DMS153 treated with DMSO at 0.1 percent for 48 hours (cell line): ENCODE data around the gene PDGFD.

Experiments used
- DNase-seq: peaks from one replicate; lab custom pipeline; 2025; ENCODE audit not compliant: unreplicated experiment; lab: John Stamatoyannopoulos, UW

PDGFD gene

DNA sequence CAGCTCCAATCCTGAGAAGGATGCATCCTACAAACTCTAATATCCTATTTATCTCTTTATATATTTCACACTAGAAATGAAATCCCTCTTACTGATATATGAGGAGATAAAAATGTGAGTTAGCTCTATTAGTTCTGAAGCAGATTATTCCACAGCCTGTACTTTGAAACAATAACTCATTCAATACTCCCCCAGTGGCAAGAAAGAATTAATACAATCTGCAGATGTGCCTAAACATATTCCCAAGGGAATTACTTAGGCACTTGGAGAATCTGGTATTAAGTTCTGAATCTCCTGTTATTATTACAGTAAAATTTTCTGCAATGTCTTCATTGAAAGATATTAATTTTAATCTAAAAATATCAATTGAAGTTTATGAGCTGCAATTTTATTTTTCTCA lies 68.2 kb downstream of the PDGFD start:
- DNase-seq = no peak

DNA sequence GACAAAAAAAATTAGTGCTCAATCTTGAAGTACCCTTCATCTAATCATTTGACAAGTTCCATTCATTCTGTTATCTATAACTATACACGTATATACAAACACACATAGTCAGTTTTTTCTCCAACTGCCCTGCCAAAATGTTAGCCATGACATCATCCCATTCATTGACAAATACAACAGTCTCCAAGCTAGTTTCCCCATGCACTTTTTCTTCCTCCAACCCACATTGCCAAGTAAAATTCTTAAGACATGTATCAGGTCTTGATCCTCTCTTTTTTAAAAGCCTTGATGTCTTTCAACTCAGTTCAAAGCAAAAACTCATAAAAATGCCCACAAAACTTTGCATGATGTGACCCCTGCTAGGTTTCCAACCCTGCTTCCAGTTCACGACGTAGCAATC lies 69.4 kb downstream of the PDGFD start:
- no peak for DNase-seq

DNA sequence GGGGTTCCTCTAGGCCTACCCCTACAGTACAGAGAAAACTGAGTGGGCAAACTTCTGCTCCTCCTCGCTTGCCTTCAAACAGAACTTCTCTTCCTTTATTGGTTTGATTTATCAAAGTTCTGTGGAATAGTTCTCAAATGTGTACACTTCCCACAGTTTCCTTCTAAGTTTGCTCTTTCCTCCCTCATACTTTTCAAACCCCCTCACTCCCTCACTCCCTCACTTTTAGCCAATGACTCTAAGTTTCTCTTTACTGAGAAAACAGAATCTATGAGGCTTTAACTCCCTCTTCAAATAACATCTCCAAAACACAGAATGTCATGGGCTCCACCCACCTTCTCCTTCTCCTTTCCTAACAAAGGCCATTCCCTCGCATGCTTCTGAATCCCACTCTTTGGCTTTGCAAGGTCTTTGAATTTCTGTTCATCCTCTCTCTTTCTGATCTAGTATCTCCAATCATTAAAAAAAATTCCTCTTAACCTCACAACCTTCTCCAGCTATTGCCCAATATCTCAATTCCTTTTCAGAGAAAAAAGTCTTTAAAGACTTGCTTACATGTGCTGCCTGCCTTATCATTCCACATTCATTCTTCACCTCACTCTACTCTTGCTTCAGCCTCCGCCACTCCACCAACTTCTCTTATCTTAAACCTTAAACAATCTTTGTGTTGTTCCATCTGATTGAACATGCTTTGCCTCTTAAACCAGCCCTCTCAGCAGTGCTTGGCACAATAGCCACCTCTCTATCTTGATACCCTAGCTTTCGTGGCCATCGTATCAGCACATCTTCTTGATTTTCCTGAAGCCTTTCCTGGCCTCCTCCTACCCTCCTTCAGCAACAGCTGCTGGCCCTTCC lies 70.3 kb downstream of the PDGFD start:
- DNase-seq = no peak

DNA sequence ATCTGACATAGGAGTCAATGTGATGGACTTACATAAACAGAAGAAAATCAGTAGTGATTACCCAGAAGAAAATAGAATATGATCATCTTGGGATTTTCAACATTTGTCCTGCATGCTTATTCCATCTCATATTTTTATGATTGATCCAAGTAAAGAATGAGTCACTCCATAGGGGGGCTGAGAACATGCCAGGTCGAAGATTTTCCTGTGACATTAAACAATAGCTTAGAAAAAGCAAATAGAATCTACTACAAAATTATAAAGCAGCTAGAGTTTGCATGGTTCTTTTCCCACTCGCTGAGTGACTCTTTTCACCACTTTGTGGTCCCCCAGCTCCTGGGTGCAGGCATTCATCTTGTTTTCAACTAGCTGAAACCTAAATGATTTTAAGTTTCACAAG lies 71.2 kb downstream of the PDGFD start:
- DNase-seq = no peak

DNA sequence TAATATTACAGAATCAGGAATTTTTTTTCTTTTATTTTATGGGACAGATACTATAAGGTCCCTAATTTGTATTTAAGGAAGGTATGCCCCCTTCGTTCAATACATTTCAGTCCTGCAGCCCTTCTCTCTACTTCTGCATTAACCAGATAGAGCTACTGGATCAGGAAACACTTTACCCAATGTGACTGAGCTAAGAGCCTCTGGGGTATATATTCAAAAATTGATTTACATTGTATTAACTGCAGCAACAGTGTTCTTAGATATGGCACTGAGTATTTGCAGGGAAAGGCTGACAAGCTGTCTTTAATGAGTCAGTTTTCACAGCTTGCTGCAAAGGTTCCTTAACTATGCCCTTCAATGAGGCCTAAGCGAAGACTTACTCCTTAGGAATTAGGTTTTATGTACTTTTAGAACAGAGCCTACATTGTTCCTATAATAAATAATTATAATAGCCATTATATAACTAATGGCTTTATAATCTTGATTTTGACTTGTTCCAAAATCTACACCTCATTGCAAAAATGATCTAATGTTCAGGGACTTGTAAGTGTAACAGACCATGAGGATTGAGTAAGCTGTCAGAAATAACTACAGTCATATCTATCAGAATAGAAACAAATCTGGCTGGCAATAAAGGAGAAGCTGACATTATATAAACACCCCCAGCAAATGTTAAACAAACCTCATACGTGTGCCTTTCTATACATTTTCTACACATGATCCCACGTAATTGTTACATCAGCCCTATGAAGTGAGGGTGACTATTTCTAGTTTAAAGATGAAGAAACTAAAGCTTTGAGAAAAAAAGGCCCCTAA lies 72.5 kb downstream of the PDGFD start:
- DNase-seq = no peak

DNA sequence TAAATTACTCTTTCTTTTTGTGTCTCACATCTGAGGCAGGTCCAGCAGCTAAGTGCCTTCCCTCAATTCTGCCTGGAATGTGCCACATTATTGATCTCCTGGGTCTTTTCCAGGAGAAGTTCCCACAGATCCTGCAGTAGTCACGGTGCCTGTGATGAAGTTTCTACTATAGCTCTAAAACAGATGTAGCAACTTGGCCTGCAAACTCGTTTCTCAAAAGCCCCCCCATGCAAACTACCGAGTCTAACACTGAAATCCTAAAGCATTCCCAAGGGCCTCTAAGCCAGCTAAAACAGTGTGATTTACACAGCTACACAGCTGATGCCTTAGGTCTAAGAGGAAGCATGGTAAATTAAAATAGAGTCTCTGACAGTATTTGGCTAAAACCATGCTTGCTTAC lies 73.2 kb downstream of the PDGFD start:
- DNase-seq = no peak

DNA sequence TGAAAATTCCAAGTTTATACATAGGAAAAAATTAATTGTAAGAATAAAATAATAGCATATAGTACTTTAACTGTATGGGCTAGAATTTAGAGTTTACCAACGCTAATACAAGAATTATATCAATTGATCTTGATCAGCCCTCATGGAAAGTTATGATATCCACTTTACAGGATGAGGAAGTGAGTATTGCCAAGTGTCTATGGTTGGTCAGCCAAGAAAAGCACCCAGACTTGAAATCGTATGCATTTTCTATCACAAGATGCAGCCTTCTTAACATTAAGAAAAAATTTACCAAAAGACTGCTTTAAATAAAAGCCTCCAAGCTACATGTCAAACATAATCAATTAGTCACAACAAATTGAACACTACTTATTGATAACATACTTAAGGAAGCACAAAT lies 74.5 kb downstream of the PDGFD start:
- DNase-seq = no peak

DNA sequence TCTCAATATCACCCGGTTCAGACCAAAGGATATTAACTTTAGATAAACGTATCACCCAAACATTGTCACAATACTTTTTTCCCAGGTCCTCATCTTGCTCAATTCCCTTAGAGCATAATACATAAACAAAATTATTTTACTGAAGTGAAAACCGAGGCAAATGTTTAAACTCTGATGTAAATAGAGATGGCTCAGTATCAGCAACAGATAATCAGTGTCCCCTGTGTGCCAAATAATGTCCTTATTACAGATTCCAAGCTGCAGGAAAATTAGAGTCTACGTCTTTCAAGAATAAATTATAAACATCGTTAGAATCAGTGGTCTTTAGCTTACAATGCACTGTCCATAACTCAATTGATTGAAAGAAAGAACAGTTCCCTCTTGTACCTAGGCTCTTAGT lies 77.3 kb downstream of the PDGFD start:
- no peak for DNase-seq

DNA sequence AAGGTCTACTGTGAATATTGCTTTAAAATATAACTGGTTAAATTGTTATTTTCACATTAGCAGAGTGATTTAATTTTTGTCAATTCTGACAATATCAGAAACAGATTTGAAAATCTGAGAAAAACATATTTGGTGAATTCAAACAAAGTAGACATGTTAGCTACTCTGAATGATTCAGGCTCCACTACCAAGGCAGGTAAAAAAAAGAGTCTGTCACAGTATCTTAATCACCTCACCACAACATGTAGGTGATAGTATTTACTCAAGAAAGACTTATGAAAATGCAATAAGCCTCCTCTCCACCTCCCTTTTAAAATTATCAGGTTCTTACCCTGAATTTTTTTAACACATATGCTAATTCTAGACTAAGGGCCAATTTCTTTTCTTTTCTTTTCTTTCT lies 85.0 kb downstream of the PDGFD start:
- no peak for DNase-seq

DNA sequence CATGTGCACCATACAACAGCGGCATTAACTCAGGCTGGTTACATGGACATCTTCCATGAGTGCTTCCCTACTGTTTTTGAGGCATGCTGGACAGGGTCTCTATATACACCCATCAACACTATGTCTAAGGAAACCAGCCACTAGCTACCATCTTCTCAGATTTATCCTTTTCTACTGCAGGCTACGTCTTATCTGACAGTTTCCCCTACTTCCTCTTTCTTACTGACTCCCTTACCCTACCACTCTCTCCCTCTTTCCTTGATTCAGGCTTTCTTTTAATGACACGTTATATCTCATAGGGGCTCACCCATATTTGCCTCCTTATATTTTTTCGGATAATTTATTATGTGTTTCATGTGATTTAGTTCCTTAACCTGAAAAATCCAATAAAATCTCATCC lies 85.7 kb downstream of the PDGFD start:
- no peak for DNase-seq

DNA sequence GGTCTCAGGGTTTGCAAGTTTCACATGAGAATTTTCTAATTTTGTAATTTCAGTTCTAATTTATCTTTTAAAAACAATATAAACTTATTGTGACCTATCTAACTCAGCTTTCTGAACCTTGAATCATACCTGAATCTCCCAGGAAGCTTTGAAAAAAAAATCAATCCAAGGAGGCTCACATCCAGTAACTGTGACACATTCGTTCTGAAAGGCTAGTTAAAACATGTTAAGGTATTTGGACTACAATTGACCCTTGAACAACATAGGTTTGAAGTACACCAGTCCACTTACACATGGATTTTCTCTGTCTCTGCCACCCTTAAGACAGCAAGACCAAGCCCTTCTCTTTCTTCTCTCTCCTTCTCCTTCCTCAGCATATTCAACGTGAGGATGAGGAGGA lies 87.5 kb downstream of the PDGFD start:
- DNase-seq = no peak

DNA sequence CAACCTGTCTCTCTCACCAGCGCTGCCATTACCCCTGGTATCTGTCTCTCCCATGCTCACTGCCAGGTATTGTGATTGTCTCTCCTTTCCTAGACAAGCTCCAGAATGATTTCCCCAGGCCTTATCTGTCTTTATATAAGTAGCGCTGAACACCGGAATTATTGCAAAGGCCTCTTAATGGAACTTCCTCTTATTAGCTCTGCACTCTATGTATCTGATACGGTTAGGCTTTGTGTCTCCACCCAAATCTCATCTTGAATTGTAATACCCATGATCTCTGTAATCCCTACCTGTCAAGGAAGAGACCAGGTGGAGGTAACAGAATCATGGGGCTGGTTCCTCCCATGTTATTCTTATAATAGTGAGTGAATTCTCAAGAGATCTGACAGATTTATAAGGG lies 88.2 kb downstream of the PDGFD start:
- DNase-seq = no peak

DNA sequence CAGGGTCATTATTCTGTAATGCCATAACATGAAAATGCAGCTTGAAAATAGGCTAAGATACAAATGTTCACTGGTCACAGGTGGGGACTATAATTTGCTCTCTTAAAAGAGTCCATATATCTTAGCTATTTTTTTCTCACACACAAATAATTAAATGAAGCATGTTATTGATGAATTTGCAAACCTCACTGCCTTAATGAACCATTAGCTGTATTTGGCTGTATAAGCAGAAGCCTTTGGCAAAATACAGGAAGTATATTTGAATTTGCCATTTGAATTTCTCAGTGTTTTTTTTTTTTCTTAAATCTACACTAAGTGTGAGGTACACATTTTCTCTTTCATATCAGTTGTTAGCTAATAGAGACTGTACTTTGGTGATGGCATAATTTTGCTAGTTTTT lies 88.9 kb downstream of the PDGFD start:
- DNase-seq = no peak

DNA sequence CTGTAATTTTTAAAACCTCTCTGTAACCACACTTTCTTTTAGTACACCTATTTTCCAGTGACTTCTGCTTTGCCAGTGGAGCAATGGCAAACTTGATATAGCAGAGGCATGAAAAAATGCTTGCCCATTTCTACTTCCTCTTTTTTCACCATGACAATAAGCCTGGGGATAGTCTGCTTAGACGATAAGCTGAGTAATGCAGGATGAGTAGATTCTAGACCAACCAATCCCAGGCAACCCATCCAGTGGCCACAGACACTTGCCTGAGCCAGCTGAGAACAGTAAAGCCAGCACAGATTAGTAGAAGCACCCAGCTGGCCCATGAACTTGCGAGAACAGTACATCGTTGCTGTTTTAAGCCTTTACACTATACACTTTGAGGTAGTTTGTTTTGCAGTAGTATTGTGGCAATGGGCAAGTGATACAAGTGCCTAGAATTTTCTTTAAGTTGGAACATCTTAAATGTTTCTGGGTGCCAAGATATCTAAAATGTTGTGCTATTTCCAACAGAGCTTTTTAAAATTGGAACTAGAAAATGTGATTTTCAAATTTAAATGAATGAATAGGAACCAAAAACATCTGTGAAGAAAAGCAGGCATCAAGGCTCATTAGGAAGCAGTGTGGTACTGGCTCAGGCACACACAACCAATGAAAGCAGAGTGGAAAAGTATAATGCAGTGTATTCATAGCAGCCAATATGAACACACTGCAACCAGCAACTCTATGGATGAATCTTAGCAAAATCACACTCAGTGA lies 89.8 kb downstream of the PDGFD start:
- DNase-seq = no peak

DNA sequence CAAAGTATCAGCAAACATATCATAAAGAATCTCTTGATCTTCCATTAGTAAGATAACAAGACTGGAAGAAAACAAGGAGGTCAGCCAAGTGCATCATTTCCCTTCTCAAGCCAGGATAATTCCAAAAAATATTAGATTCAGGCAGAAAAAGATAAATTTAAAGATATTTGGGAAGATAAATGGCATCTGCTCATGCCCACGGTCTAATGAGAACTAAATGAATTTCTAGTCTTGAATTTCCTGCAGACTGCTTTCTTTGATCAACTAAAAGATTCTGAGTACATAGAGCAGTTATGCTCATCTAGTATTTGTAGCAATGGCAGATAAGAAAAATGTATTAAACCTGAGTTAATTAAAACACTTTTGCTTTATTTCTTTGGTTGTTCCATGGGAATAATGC lies 96.4 kb downstream of the PDGFD start:
- DNase-seq = no peak

DNA sequence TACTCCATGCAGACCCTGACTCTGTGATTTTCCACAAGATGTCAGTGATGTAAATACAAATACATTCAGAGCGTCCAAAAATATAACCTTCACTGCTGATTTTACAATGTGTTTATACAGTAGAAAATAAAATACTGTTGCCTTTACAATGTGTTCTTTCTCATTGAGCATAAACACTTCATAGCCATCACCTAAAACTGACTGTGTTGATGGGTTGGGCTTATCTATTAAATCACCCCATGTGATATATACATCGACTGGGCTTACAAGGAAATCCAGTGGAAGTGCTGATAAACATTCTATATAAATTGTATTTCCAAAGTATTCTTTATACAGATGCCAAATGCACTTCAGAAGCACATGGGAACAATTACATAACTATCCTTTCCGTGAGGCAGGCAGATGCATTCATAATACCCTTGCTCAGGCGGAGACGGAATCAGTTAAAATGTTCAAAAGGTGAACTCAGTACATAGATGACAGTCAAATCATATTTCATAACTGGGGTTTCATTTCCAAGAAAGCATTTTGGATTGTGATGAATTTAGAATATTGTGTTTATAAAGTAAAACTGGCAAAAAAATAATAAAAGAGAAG lies 99.8 kb downstream of the PDGFD start:
- no peak for DNase-seq

DNA sequence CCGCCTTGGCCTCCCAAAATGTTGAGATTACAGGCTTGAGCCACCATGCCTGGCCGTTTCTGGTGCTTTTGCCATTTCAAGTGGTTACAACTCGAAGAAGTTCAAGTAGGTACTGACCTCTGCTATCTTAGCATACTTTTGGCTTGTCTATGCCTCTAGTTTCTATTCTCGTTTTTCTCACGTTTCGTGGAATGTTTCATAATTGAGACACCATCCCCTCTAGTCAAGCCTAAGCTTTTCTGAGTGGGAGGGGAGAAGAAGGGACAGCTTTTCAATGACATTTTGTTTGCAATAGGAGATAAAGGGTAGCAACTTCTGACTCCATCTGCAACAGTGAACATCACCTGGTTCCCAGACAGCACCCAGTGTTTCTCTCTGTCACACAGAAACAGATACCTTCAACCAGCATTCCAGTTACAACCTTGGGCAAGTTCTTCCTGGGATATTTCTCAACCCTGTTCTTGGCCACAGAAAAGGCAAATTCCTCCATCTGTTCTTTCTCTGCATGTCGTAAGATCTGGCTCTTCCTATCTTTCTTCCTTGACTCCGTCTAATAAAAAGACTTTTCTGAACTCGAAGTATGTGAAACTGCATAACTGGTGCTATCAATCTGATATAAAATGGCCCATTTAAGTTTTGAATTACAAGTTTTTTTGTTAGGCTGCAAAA lies 102.0 kb downstream of the PDGFD start:
- no peak for DNase-seq

DNA sequence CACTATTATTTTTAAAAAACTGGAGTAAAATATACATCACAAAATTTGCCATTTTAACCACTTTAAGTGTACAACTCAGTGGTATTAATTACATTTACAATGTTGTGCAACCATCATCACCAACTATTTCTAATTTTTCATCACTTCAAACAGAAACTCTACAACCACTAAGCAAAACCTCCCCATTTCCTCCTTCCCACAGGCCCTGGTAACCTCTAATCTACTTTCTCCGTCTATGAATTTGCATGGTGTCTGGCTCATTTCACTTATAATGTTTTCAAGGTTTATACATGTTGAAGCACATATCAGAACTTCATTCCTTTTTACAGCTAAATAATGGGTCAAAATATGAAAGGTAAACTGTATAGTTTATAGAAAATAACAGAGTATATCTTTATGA lies 103.1 kb downstream of the PDGFD start:
- no peak for DNase-seq

DNA sequence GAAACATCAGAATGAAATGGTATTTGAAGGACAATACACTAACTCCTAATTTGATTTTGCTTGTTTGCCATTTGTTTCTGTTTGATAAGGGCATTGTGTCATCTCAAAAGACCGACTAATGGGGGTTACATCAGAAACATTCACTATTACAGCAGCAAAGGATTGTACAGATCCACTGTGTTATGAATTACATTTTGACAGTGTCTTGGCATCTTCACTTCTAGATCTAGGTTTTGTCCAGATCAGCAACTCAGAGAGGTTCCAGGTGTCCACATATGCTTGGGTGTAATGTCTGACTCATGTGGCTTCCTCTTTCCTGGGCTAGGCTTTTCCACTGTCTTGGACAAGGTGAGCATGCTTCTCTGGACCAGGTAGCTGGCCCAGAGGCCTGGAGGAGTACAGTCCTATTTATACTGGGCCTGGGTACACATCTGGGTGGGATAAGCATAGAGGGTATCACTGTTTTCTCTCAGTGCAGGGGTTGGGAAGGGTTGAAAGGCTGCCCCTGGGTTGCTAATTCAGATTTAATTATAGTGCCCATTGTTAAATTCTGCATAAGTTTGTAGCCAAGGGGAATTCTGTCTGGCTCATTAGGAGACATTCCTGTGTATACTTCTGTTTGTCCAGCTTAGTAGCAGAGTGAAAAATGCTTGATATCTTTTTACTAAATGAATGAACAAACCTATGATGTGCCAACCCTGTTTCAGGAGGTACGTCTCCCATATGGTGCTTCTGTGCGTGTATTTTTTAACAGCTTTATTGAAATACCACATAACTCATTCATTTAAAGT lies 103.7 kb downstream of the PDGFD start:
- DNase-seq = no peak

DNA sequence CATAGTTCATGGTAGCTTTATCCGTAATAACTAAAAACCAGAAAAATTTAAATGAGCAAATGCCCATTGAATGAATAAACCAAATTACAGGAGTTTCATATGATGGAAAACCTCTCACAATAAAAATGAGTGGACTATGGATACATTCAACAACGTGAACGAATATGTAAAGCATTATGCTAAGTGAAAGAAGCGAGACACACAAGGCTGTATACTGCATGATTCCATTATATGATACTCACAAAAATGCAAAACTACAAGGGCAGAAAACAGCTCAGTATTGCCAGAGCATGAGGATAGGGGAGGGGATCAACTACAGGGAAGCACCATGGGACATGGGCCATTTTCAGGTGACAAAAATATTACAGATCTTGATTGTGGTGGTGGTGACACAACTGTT lies 105.3 kb downstream of the PDGFD start:
- no peak for DNase-seq
